ENCODE results near the gene LRRC59. TPM values are rescaled to one million over a fixed set of nuclear protein-coding genes. Genes with fewer than 3 reads are reported as not detected.

The LRRC59 gene
- polyA plus RNA-seq, 1 donor from 2014 or later, result 67.2 TPM

- H2AFZ ChIP-seq (ENCODE audit: low read depth, low read length), result no peak overlapping the region
- H4K20me1 ChIP-seq (ENCODE audit: insufficient read depth), result no peaks in the 10 kb centered on the region
- no peak overlapping the region for H3K9ac ChIP-seq (ENCODE audit: low read length)
- H3K79me2 ChIP-seq (replicated peaks; ENCODE audit: insufficient read depth, low read length), result no peaks in the 10 kb centered on the region
- H3K9me3 ChIP-seq (ENCODE audit: low read length), result no peaks in the 10 kb centered on the region
- H3F3A ChIP-seq (ENCODE audit: insufficient read depth, low read length, poor library complexity, severe bottlenecking), result no peaks in the 10 kb centered on the region
- H3K4me2 ChIP-seq (ENCODE audit: low read length), result no peak overlapping the region
- no peaks in the 10 kb centered on the region for H3K36me3 ChIP-seq (ENCODE audit: insufficient read depth, low read length)
- no peak overlapping the region for H3K27ac ChIP-seq (ENCODE audit: low read length)
- no peaks in the 10 kb centered on the region for H3K27me3 ChIP-seq (ENCODE audit: insufficient read depth, low read depth, low read length)
- no peak overlapping the region for H3K4me3 ChIP-seq (ENCODE audit: low read length)
- no peak for TF ChIP-seq REST (IDR thresholded peaks at IDR 0.05; ENCODE audit: borderline replicate concordance)
- TF ChIP-seq EP300 (conservative IDR thresholded peaks at IDR 0.05; ENCODE audit: poor library complexity, severe bottlenecking), result no peak
- no peaks in the 10 kb centered on the region for H3K9me2 ChIP-seq (ENCODE audit: insufficient read depth, low read length)
Observed at GRCh38 chr17:50440838-50441829, 43.8 kb upstream of the LRRC59 start.

- H3F3A ChIP-seq (ENCODE audit: insufficient read depth, low read length, poor library complexity, severe bottlenecking), result no peaks in the 10 kb centered on the region
- no peaks in the 10 kb centered on the region for H3K9me3 ChIP-seq (ENCODE audit: low read length)
- H4K20me1 ChIP-seq (ENCODE audit: insufficient read depth), result no peaks in the 10 kb centered on the region
- H3K4me2 ChIP-seq (ENCODE audit: low read length), result no peak overlapping the region
- TF ChIP-seq RAD21 (conservative IDR thresholded peaks at IDR 0.05), result no peak
- no peak for TF ChIP-seq EZH2 (IDR thresholded peaks at IDR 0.05; ENCODE audit: borderline replicate concordance, insufficient read depth, low read length, poor library complexity, severe bottlenecking)
- TF ChIP-seq SMC3 (conservative IDR thresholded peaks at IDR 0.05; ENCODE audit: poor library complexity), result no peak
- TF ChIP-seq REST (IDR thresholded peaks at IDR 0.05; ENCODE audit: borderline replicate concordance), result no peak
- no peak for TF ChIP-seq POLR2AphosphoS5 (IDR thresholded peaks at IDR 0.05)
- TF ChIP-seq, protein P1, sequence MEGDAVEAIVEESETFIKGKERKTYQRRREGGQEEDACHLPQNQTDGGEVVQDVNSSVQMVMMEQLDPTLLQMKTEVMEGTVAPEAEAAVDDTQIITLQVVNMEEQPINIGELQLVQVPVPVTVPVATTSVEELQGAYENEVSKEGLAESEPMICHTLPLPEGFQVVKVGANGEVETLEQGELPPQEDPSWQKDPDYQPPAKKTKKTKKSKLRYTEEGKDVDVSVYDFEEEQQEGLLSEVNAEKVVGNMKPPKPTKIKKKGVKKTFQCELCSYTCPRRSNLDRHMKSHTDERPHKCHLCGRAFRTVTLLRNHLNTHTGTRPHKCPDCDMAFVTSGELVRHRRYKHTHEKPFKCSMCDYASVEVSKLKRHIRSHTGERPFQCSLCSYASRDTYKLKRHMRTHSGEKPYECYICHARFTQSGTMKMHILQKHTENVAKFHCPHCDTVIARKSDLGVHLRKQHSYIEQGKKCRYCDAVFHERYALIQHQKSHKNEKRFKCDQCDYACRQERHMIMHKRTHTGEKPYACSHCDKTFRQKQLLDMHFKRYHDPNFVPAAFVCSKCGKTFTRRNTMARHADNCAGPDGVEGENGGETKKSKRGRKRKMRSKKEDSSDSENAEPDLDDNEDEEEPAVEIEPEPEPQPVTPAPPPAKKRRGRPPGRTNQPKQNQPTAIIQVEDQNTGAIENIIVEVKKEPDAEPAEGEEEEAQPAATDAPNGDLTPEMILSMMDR (IDR thresholded peaks at IDR 0.05; ENCODE audit: poor library complexity, severe bottlenecking), result no peak
- TF ChIP-seq MXI1 (conservative IDR thresholded peaks at IDR 0.05; ENCODE audit: poor library complexity, severe bottlenecking), result no peak
- no peaks in the 10 kb centered on the region for H3K9me2 ChIP-seq (ENCODE audit: insufficient read depth, low read length)
- H3K27ac ChIP-seq (ENCODE audit: low read length), result no peak overlapping the region
- H3K9ac ChIP-seq (ENCODE audit: low read length), result no peak overlapping the region
- H2AFZ ChIP-seq (ENCODE audit: low read depth, low read length), result no peak overlapping the region
- H3K79me2 ChIP-seq (replicated peaks; ENCODE audit: insufficient read depth, low read length), result no peaks in the 10 kb centered on the region
- no peak overlapping the region for H3K4me3 ChIP-seq (ENCODE audit: low read length)
- H3K36me3 ChIP-seq (ENCODE audit: insufficient read depth, low read length), result no peaks in the 10 kb centered on the region
- no peaks in the 10 kb centered on the region for H3K27me3 ChIP-seq (ENCODE audit: insufficient read depth, low read depth, low read length)
Observed at GRCh38 chr17:50440172-50440837, 43.0 kb upstream of the LRRC59 start.

Data from neural cell (in vitro differentiated cells).